ENCODE data around the gene XG.

GRCh38 chrX:2784026-2784425 is 32.2 kb downstream of the XG start:
- TF ChIP-seq CTCF (IDR thresholded peaks at IDR 0.05; ENCODE audit: insufficient read depth, low read length, poor library complexity, severe bottlenecking) (no peak), EZH2phosphoT487 (conservative IDR thresholded peaks at IDR 0.05; ENCODE audit: low read length) (no peak)

Data from SU-DHL-6 (cell line).